Stomach (tissue), 4 donors: Measurements from ENCODE around the gene OLFM1.

ENCODE experiments used
- EP300 ChIP-seq: sonication (generic); formaldehyde crosslinking; IDR thresholded peaks from one replicate; pipeline ENCODE4 v1.6.1; 2017; ENCODE audit warnings: antibody characterized with exemption
- POLR2A ChIP-seq, 4 donors: fragments of 450-650 bp; IDR thresholded peaks; one replicate each; pipeline ENCODE4 v1.6.1; 2016; ENCODE audit warnings: antibody characterized with exemption in 4 of 4, control low read depth in 2 of 4, mild to moderate bottlenecking in 1 of 4, moderate library complexity in 1 of 4
- POLR2AphosphoS5 ChIP-seq, 3 donors: sonication (generic); formaldehyde crosslinking; IDR thresholded peaks; one replicate each; pipeline ENCODE4 v1.6.1; 2016; ENCODE audit warnings: antibody characterized with exemption in 3 of 3
- TF ChIP-seq, protein P1 (sequence below), 7 experiments: fragments of 450-650 bp in 4 of 7; fragments of 200-600 bp in 3 of 7; sonication (generic) in 3 of 7; IDR thresholded peaks; one replicate each; pipeline ENCODE4 v1.5.1; 2016 to 2019; ENCODE audit warnings: antibody characterized with exemption in 7 of 7, control low read depth in 2 of 7, mild to moderate bottlenecking in 1 of 7

DNA sequence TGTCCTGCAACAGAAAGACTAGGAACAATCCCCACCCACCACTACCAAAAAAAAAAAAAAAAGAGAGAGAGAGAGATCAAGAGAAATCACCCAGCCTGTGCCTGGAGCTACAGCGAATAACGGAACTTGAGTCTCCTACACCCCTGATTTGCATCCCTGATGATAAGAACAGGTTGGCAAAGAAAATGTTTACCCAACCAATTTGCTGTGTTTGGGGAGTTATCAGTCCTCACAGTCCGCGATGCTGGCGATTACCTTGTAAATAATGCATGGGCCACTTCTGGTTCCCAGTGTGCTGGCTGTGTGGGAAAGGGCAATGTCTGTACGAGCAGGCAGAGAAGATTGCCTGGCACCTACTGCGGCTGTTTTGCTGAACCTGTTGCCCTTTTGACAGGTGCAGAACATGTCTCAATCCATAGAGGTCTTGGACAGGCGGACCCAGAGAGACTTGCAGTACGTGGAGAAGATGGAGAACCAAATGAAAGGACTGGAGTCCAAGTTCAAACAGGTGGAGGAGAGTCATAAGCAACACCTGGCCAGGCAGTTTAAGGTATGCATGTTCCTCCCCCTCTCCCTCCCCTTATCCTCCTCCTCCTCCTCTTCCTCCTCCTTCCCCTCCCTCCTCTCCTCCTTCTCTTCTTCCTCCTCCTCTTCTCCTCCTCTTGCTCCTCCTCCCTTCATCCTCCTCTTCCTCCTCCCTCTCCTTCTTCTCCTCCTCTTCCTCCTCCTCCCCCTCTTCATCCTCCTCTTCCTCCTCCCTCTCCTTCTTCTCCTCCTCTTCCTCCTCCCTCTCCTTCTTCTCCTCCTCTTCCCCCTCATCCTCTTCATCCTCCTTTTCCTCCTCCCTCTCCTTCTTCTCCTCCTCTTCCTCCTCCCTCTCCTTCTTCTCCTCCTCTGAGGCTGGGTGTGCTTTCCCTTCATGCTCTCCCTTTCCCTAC is 8.3 kb downstream of the OLFM1 start:
- TF ChIP-seq, protein P1, sequence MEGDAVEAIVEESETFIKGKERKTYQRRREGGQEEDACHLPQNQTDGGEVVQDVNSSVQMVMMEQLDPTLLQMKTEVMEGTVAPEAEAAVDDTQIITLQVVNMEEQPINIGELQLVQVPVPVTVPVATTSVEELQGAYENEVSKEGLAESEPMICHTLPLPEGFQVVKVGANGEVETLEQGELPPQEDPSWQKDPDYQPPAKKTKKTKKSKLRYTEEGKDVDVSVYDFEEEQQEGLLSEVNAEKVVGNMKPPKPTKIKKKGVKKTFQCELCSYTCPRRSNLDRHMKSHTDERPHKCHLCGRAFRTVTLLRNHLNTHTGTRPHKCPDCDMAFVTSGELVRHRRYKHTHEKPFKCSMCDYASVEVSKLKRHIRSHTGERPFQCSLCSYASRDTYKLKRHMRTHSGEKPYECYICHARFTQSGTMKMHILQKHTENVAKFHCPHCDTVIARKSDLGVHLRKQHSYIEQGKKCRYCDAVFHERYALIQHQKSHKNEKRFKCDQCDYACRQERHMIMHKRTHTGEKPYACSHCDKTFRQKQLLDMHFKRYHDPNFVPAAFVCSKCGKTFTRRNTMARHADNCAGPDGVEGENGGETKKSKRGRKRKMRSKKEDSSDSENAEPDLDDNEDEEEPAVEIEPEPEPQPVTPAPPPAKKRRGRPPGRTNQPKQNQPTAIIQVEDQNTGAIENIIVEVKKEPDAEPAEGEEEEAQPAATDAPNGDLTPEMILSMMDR (IDR thresholded peaks at IDR 0.05) = no peak
- TF ChIP-seq POLR2AphosphoS5 (IDR thresholded peaks at IDR 0.05) (no peak), POLR2A (IDR thresholded peaks at IDR 0.05) (no peak), EP300 (no peak)
